HepG2 (cell line): Measurements from ENCODE around the gene PDGFD. TPM values are rescaled to one million over a fixed set of nuclear protein-coding genes. Genes with fewer than 3 reads are reported as not detected.
A peak's percentile ranks its signal among the peaks of the same experiment; 100 is the strongest.

ENCODE experiments used
- ARID4A ChIP-seq: sonication (generic); formaldehyde crosslinking; IDR thresholded peaks from 2 replicates; pipeline ENCODE4 v1.5.0; 2020; ENCODE audit warnings: mild to moderate bottlenecking, missing genetic modification reagents, borderline replicate concordance
- BRF2 ChIP-seq: sonication (generic); formaldehyde crosslinking; IDR thresholded peaks from 2 replicates; pipeline ENCODE4 v1.8.1; 2022; ENCODE audit warnings: mild to moderate bottlenecking, missing genetic modification reagents
- CREB1 ChIP-seq, 2 experiments: fragments of 450-650 bp in 1 of 2; IDR thresholded peaks; 2 replicates each; pipeline ENCODE4 v1.6.1; 2016 to 2017; ENCODE audit warnings: control low read depth in 1 of 2, mild to moderate bottlenecking in 1 of 2, missing compliant biosample characterization in 1 of 2, missing genetic modification characterization in 1 of 2
- EP300 ChIP-seq, 3 experiments: sonication (generic) in 1 of 3; formaldehyde crosslinking in 1 of 3; IDR thresholded peaks; 2 replicates each; pipeline versions ENCODE4 v1.5.1 to v1.6.1; 2011 to 2020; ENCODE audit warnings: low read depth in 2 of 3, low read length in 2 of 3, borderline replicate concordance in 1 of 3, improper control_type of control experiment in 1 of 3, mild to moderate bottlenecking in 1 of 3, missing genetic modification reagents in 1 of 3, moderate library complexity in 1 of 3
- FOXA3 ChIP-seq: IDR thresholded peaks from 2 replicates; pipeline ENCODE4 v1.6.1; 2016; ENCODE audit warnings: missing genetic modification reagents, missing compliant biosample characterization
- MBD4 ChIP-seq: IDR thresholded peaks from 2 replicates; pipeline ENCODE4 v1.6.1; 2012; ENCODE audit warnings: low read length, inconsistent platforms, borderline replicate concordance
- MTF2 ChIP-seq: sonication (generic); formaldehyde crosslinking; IDR thresholded peaks from 2 replicates; pipeline ENCODE4 v1.5.0; 2020; ENCODE audit warnings: missing genetic modification reagents, borderline replicate concordance
- RORA ChIP-seq: sonication (generic); formaldehyde crosslinking; IDR thresholded peaks from 2 replicates; pipeline ENCODE4 v1.5.0; 2020; ENCODE audit warnings: mild to moderate bottlenecking, missing genetic modification reagents, moderate library complexity
- RXRB ChIP-seq: IDR thresholded peaks from 2 replicates; pipeline ENCODE4 v1.6.1; 2016; ENCODE audit warnings: borderline replicate concordance, missing genetic modification reagents, missing compliant biosample characterization
- SP4 ChIP-seq: sonication (generic); formaldehyde crosslinking; IDR thresholded peaks from 2 replicates; pipeline ENCODE4 v1.8.1; 2023; ENCODE audit warnings: mild to moderate bottlenecking, missing genetic modification reagents
- SRY ChIP-seq: sonication (generic); formaldehyde crosslinking; IDR thresholded peaks from 2 replicates; pipeline ENCODE4 v1.8.0; 2022; ENCODE audit warnings: mild to moderate bottlenecking, missing genetic modification reagents
- STAG1 ChIP-seq: sonication (generic); formaldehyde crosslinking; IDR thresholded peaks from 2 replicates; pipeline ENCODE4 v1.4.0; 2020; ENCODE audit warnings: missing genetic modification reagents
- ZBTB34 ChIP-seq: sonication (generic); formaldehyde crosslinking; IDR thresholded peaks from 2 replicates; pipeline ENCODE4 v1.8.0; 2022; ENCODE audit warnings: mild to moderate bottlenecking, missing genetic modification reagents
- ZMYM4 ChIP-seq: sonication (generic); formaldehyde crosslinking; IDR thresholded peaks from 2 replicates; pipeline ENCODE4 v1.8.1; 2023; ENCODE audit warnings: mild to moderate bottlenecking, missing genetic modification reagents
- ZNF230 ChIP-seq: sonication (generic); formaldehyde crosslinking; IDR thresholded peaks from 2 replicates; pipeline ENCODE4 v1.4.0; 2020; ENCODE audit warnings: mild to moderate bottlenecking, missing genetic modification reagents
- ZNF276 ChIP-seq: sonication (generic); formaldehyde crosslinking; IDR thresholded peaks from 2 replicates; pipeline ENCODE4 v1.4.0; 2020; ENCODE audit warnings: mild to moderate bottlenecking, low read depth, missing genetic modification reagents
- polyA plus RNA-seq, 8 experiments: library from polyadenylated mRNA; depleted of rRNA in 3 of 8; stranded (reverse) in 7 of 8; unstranded in 1 of 8; fragments of >200 nt; fragmentation: Illumina TruSeq in 4 of 8; extraction: Trizol in 4 of 8; gene quantifications; 2 replicates each; pipeline versions ENCODE4 v1.2.1 to v1.2.3, GENCODE V29; 2011 to 2016; ENCODE audit warnings: low read depth in 4 of 8, missing spikeins in 1 of 8, mixed read lengths in 1 of 8; ENCODE audit not compliant: insufficient read depth in 1 of 8
- total RNA-seq, 5 experiments: library from RNA; depleted of rRNA; stranded (reverse); fragments of >200 nt; fragmentation: Illumina TruSeq; extraction: Trizol; gene quantifications; 2 replicates each; pipeline ENCODE4 v1.2.3, GENCODE V29; 2016; ENCODE audit warnings: low read depth in 1 of 5
- TF ChIP-seq, protein P1 (sequence below): sonication (generic); formaldehyde crosslinking; IDR thresholded peaks from 2 replicates; pipeline ENCODE4 v1.8.0; 2022; ENCODE audit warnings: missing genetic modification reagents, mild to moderate bottlenecking, inconsistent platforms, borderline replicate concordance
- TF ChIP-seq, protein P2 (sequence below): sonication (generic); formaldehyde crosslinking; IDR thresholded peaks from 2 replicates; pipeline ENCODE4 v1.5.0; 2020; ENCODE audit warnings: missing genetic modification reagents

The PDGFD gene
- total and polyA plus RNA-seq, 2 of the 13 experiments (the other 11 are each of a cell fraction or from before 2014, with no cell fraction given): 0.09 to 0.29 TPM

GRCh38 chr11:104164028-104164520, at the start of gene PDGFD (continued):
- TF ChIP-seq ARID4A (peak; percentile 28; the same call in 1 of the 2 replicates), ZMYM4 (CRISPR knock-in tag) (peak; percentile 58; the same call in 1 of the 2 replicates), FOXA3 (CRISPR knock-in tag) (no peak), CREB1 (IDR thresholded peaks at IDR 0.05) (no peak), CREB1 (CRISPR knock-in tag; IDR thresholded peaks at IDR 0.05) (no peak), RXRB (CRISPR knock-in tag) (no peak), ZNF276 (CRISPR knock-in tag) (no peak), SRY (CRISPR knock-in tag) (no peak), RORA (CRISPR knock-in tag) (no peak), SP4 (CRISPR knock-in tag) (no peak), BRF2 (CRISPR knock-in tag) (no peak), MTF2 (CRISPR knock-in tag) (peak; percentile 41; the same call in 1 of the 2 replicates), STAG1 (CRISPR knock-in tag) (0 out of 2 replicates have a peak, but pooled peaks have one; percentile 3), EP300 (IDR thresholded peaks at IDR 0.05; ENCODE audit: low read depth in 2 of 2, low read length in 2 of 2) (no peak), EP300 (CRISPR knock-in tag; IDR thresholded peaks at IDR 0.05; ENCODE audit: borderline replicate concordance) (no peak), ZNF230 (CRISPR knock-in tag) (no peak), ZBTB34 (no peak), MBD4 (no peak)
- TF ChIP-seq, protein P1, sequence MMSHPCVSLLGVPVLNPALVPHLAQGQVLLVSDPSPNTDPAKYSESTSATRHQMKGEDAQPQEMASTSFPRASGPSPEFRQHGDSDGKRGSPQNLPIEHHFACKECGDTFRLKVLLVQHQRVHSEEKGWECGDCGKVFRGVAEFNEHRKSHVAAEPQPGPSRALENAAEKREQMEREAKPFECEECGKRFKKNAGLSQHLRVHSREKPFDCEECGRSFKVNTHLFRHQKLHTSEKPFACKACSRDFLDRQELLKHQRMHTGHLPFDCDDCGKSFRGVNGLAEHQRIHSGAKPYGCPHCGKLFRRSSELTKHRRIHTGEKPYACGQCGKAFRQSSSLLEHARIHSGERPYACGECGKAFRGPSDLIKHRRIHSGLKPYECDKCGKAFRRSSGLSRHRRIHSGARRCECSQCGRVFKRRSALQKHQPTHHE (CRISPR knock-in tag): no peak
- TF ChIP-seq, protein P2, sequence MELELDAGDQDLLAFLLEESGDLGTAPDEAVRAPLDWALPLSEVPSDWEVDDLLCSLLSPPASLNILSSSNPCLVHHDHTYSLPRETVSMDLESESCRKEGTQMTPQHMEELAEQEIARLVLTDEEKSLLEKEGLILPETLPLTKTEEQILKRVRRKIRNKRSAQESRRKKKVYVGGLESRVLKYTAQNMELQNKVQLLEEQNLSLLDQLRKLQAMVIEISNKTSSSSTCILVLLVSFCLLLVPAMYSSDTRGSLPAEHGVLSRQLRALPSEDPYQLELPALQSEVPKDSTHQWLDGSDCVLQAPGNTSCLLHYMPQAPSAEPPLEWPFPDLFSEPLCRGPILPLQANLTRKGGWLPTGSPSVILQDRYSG (CRISPR knock-in tag): no peak
